ENCODE data around the gene TMCC1. TPM values are rescaled to one million over a fixed set of nuclear protein-coding genes. Genes with fewer than 3 reads are reported as not detected.
A peak's percentile ranks its signal among the peaks of the same experiment; 100 is the strongest.

Gene TMCC1
- total and polyA plus RNA-seq, 7 donors: 10.3 to 35.2 (median 27.6) TPM

GRCh38 chr3:129625072-129625874 is 268.2 kb downstream of the TMCC1 start:
- peak; percentile 71 for DNase-seq
- H3K27ac ChIP-seq: peak overlapping the region; percentile 95 to 99 (median 96)
- peaks cover 0 to 50% (median 43%) of the 10 kb centered on the region in 4 donors for H3K4me1 ChIP-seq
- intact Hi-C loops (cut with DNase I): loop anchor here (10.0 kb wide), 1 partner anchor 380 kb away; no protein-coding TSS in a partner anchor
- H3K27me3 ChIP-seq: no peaks in the 10 kb centered on the region
- WGBS, 2 donors: 69 to 84% methylated on average over 12 of the region's 12 CpGs
- no peaks in the 10 kb centered on the region for H3K36me3 ChIP-seq
- H3K4me3 ChIP-seq: no peak overlapping the region
- H3K9me3 ChIP-seq: no peaks in the 10 kb centered on the region
- TF ChIP-seq, protein P1, sequence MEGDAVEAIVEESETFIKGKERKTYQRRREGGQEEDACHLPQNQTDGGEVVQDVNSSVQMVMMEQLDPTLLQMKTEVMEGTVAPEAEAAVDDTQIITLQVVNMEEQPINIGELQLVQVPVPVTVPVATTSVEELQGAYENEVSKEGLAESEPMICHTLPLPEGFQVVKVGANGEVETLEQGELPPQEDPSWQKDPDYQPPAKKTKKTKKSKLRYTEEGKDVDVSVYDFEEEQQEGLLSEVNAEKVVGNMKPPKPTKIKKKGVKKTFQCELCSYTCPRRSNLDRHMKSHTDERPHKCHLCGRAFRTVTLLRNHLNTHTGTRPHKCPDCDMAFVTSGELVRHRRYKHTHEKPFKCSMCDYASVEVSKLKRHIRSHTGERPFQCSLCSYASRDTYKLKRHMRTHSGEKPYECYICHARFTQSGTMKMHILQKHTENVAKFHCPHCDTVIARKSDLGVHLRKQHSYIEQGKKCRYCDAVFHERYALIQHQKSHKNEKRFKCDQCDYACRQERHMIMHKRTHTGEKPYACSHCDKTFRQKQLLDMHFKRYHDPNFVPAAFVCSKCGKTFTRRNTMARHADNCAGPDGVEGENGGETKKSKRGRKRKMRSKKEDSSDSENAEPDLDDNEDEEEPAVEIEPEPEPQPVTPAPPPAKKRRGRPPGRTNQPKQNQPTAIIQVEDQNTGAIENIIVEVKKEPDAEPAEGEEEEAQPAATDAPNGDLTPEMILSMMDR (IDR thresholded peaks at IDR 0.05): no peak
- TF ChIP-seq EP300 (IDR thresholded peaks at IDR 0.05) (no peak), POLR2A (IDR thresholded peaks at IDR 0.05) (no peak), POLR2AphosphoS5 (IDR thresholded peaks at IDR 0.05) (no peak)

GRCh38 chr3:129624347-129625071 is 269.0 kb downstream of the TMCC1 start:
- peak; percentile 74 for DNase-seq
- Histone ChIP-seq H3K4me3 (no peak overlapping the region), H3K27ac (peak overlapping the region; percentile 95 to 99 (median 96)), H3K4me1 (peaks cover 0 to 50% (median 43%) of the 10 kb centered on the region in 4 donors), H3K9me3 (no peaks in the 10 kb centered on the region), H3K27me3 (no peaks in the 10 kb centered on the region), H3K36me3 (no peaks in the 10 kb centered on the region)
- 85 to 86% methylated on average over 11 of the region's 11 CpGs for WGBS, 2 donors
- intact Hi-C loops (cut with DNase I): loop anchor here (10.0 kb wide), 1 partner anchor 380 kb away; no protein-coding TSS in a partner anchor
- no peak for TF ChIP-seq POLR2A (IDR thresholded peaks at IDR 0.05)
- no peak for TF ChIP-seq POLR2AphosphoS5 (IDR thresholded peaks at IDR 0.05)
- TF ChIP-seq, protein P1 (IDR thresholded peaks at IDR 0.05): no peak
- no peak for TF ChIP-seq EP300 (IDR thresholded peaks at IDR 0.05)

GRCh38 chr3:129623447-129624118 is 269.9 kb downstream of the TMCC1 start:
- Histone ChIP-seq H3K9me3 (no peaks in the 10 kb centered on the region), H3K4me1 (peaks cover 0 to 50% (median 42%) of the 10 kb centered on the region in 4 donors)
- WGBS, 2 donors: 26 to 58% methylated on average over 17 of the region's 17 CpGs

GRCh38 chr3:129622933-129623332 is 270.6 kb downstream of the TMCC1 start:
- Histone ChIP-seq H3K4me3 (no peak overlapping the region), H3K36me3 (no peaks in the 10 kb centered on the region), H3K27me3 (no peaks in the 10 kb centered on the region), H3K4me1 (peaks cover 0 to 44% (median 36%) of the 10 kb centered on the region in 4 donors), H3K27ac (peak overlapping the region; percentile 43 to 99 (median 76)), H3K9me3 (no peaks in the 10 kb centered on the region)
- intact Hi-C loops (cut with DNase I): loop anchor here (10.0 kb wide), 1 partner anchor 382 kb away; no protein-coding TSS in a partner anchor
- 90% methylated on average over 10 of the region's 10 CpGs for WGBS, 2 donors
- TF ChIP-seq POLR2AphosphoS5 (IDR thresholded peaks at IDR 0.05) (no peak), POLR2A (IDR thresholded peaks at IDR 0.05) (no peak), EP300 (IDR thresholded peaks at IDR 0.05) (no peak)
- TF ChIP-seq, protein P1 (IDR thresholded peaks at IDR 0.05): no peak
- no peak for DNase-seq

More at GRCh38 chr3:129623447-129624118, 269.9 kb downstream of the TMCC1 start:
- peak; percentile 80 for DNase-seq
- intact Hi-C loops (cut with DNase I): loop anchor here (10.0 kb wide), 1 partner anchor 381 kb away; no protein-coding TSS in a partner anchor
- no peaks in the 10 kb centered on the region for H3K36me3 ChIP-seq
- H3K4me3 ChIP-seq: no peak overlapping the region
- H3K27me3 ChIP-seq: no peaks in the 10 kb centered on the region
- peak overlapping the region; percentile 43 to 99 (median 76) for H3K27ac ChIP-seq
- TF ChIP-seq EP300 (IDR thresholded peaks at IDR 0.05) (no peak), POLR2AphosphoS5 (IDR thresholded peaks at IDR 0.05) (peak in 3 of 4 donors; percentile 29 to 41 (median 34)), POLR2A (IDR thresholded peaks at IDR 0.05) (no peak)
- TF ChIP-seq, protein P1 (IDR thresholded peaks at IDR 0.05): no peak
